ENCODE results near the gene APBB2. TPM values are rescaled to one million over a fixed set of nuclear protein-coding genes. Genes with fewer than 3 reads are reported as not detected.

APBB2 gene
- total and polyA plus RNA-seq, 2 experiments from 2014 or later, result 35.8 to 74.8 TPM

GRCh38 chr4:41039317-41039716 is 175.0 kb downstream of the APBB2 start:
- Mint-ChIP-seq H3K36me3 (ENCODE audit: low read depth) (peaks cover 13% of the 10 kb centered on the region), H3K4me1 (peaks cover 6% of the 10 kb centered on the region; the same call in 2 of the 3 replicates), H3K27me3 (ENCODE audit: insufficient read depth, low read depth, poor library complexity) (no peaks in the 10 kb centered on the region), H3K9me3 (peaks cover under 1% of the 10 kb centered on the region; the same call in 2 of the 3 replicates), H3K4me3 (no peak overlapping the region), H3K27ac (no peak overlapping the region)
- ATAC-seq (no peak), DNase-seq (ENCODE audit: low spot score) (no peak)
- Histone ChIP-seq H3K79me2 (replicated peaks; ENCODE audit: insufficient read depth) (no peaks in the 10 kb centered on the region), H3K27me3 (ENCODE audit: insufficient read depth) (no peaks in the 10 kb centered on the region), H4K20me1 (replicated peaks; ENCODE audit: insufficient read depth) (no peaks in the 10 kb centered on the region), H3K4me2 (no peak overlapping the region), H3F3A (replicated peaks; ENCODE audit: low read depth) (no peaks in the 10 kb centered on the region), H3K9me2 (ENCODE audit: insufficient read depth) (no peaks in the 10 kb centered on the region), H3K4me3 (no peak overlapping the region), H2AFZ (no peak overlapping the region), H3K36me3 (ENCODE audit: insufficient read depth) (no peaks in the 10 kb centered on the region; the same call in 1 of the 2 replicates), H3K4me1 (ENCODE audit: insufficient read depth) (peaks cover 5% of the 10 kb centered on the region; the same call in 1 of the 2 replicates), H3K27ac (ENCODE audit: low read depth) (no peak overlapping the region)
- TF ChIP-seq STAT1 (IDR thresholded peaks at IDR 0.05; ENCODE audit: unreplicated experiment) (no peak), POLR2AphosphoS5 (IDR thresholded peaks at IDR 0.05; ENCODE audit: low read depth) (no peak), CREB1 (CRISPR knock-in tag; IDR thresholded peaks at IDR 0.05; ENCODE audit: low read depth) (no peak), ZNF462 (CRISPR knock-in tag; IDR thresholded peaks at IDR 0.05) (no peak), EZH2 (IDR thresholded peaks at IDR 0.05; ENCODE audit: low read depth, unreplicated experiment) (no peak), NANOG (IDR thresholded peaks at IDR 0.05; ENCODE audit: borderline replicate concordance) (no peak), ZNF114 (CRISPR knock-in tag; IDR thresholded peaks at IDR 0.05) (no peak), ZNF331 (CRISPR knock-in tag; IDR thresholded peaks at IDR 0.05; ENCODE audit: low read depth) (no peak), JUNB (IDR thresholded peaks at IDR 0.05; ENCODE audit: unreplicated experiment) (no peak)
- TF ChIP-seq, protein P1, sequence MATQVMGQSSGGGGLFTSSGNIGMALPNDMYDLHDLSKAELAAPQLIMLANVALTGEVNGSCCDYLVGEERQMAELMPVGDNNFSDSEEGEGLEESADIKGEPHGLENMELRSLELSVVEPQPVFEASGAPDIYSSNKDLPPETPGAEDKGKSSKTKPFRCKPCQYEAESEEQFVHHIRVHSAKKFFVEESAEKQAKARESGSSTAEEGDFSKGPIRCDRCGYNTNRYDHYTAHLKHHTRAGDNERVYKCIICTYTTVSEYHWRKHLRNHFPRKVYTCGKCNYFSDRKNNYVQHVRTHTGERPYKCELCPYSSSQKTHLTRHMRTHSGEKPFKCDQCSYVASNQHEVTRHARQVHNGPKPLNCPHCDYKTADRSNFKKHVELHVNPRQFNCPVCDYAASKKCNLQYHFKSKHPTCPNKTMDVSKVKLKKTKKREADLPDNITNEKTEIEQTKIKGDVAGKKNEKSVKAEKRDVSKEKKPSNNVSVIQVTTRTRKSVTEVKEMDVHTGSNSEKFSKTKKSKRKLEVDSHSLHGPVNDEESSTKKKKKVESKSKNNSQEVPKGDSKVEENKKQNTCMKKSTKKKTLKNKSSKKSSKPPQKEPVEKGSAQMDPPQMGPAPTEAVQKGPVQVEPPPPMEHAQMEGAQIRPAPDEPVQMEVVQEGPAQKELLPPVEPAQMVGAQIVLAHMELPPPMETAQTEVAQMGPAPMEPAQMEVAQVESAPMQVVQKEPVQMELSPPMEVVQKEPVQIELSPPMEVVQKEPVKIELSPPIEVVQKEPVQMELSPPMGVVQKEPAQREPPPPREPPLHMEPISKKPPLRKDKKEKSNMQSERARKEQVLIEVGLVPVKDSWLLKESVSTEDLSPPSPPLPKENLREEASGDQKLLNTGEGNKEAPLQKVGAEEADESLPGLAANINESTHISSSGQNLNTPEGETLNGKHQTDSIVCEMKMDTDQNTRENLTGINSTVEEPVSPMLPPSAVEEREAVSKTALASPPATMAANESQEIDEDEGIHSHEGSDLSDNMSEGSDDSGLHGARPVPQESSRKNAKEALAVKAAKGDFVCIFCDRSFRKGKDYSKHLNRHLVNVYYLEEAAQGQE (IDR thresholded peaks at IDR 0.05; ENCODE audit: unreplicated experiment), result no peak
- TF ChIP-seq, protein P2, sequence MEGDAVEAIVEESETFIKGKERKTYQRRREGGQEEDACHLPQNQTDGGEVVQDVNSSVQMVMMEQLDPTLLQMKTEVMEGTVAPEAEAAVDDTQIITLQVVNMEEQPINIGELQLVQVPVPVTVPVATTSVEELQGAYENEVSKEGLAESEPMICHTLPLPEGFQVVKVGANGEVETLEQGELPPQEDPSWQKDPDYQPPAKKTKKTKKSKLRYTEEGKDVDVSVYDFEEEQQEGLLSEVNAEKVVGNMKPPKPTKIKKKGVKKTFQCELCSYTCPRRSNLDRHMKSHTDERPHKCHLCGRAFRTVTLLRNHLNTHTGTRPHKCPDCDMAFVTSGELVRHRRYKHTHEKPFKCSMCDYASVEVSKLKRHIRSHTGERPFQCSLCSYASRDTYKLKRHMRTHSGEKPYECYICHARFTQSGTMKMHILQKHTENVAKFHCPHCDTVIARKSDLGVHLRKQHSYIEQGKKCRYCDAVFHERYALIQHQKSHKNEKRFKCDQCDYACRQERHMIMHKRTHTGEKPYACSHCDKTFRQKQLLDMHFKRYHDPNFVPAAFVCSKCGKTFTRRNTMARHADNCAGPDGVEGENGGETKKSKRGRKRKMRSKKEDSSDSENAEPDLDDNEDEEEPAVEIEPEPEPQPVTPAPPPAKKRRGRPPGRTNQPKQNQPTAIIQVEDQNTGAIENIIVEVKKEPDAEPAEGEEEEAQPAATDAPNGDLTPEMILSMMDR (conservative IDR thresholded peaks at IDR 0.05; ENCODE audit: low read depth in 2 of 2), result no peak
- TF ChIP-seq, protein P3, sequence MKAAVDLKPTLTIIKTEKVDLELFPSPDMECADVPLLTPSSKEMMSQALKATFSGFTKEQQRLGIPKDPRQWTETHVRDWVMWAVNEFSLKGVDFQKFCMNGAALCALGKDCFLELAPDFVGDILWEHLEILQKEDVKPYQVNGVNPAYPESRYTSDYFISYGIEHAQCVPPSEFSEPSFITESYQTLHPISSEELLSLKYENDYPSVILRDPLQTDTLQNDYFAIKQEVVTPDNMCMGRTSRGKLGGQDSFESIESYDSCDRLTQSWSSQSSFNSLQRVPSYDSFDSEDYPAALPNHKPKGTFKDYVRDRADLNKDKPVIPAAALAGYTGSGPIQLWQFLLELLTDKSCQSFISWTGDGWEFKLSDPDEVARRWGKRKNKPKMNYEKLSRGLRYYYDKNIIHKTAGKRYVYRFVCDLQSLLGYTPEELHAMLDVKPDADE (IDR thresholded peaks at IDR 0.05), result no peak
